HG03521 (cell line): ENCODE measurements around the gene TMEM18.

Experiments
- ATAC-seq: cut with Tn5 transposase; IDR thresholded peaks from one replicate; pipeline ENCODE4 v1.9.1; 2021; ENCODE audit warnings: mild to moderate bottlenecking, moderate library complexity; ENCODE audit not compliant: unreplicated experiment

TMEM18 gene

DNA sequence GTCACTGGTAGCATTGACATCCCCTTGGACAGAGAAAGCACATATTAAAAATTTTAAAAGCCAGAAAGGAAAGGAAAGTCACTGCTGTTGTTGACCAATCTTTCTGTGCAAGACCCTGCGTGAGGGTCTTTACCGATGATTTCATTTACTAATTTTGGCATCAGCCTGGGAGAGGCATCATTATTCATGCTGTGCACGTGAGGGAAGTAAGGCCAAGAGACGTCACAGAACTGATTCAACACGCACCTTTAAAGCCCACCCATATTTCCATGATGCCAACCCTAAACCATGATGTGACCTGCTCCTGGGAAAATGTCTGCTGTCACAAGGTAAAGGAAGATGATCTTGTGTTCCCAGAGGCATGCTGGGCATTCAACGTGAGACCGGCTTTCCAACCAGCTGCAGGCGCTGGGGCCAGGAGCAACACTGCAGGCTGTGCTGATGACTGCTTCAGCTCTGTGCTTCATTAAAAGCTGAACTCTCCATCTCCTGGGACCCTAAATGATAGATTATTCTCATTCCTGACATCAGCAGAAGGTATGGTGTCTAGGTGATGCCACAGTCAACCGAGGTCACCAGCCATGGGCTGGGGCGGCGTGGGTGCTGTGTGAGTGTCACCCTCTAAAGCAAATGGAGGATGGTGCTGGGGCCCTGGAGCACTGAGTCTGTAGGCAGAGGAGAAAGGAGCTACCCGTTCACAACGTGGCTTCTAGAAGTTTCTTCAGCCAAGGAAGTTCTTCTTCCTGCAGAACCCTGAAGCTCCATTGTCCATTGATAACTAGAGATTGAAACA is 53.9 kb downstream of the TMEM18 start:
- ATAC-seq = no peak

DNA sequence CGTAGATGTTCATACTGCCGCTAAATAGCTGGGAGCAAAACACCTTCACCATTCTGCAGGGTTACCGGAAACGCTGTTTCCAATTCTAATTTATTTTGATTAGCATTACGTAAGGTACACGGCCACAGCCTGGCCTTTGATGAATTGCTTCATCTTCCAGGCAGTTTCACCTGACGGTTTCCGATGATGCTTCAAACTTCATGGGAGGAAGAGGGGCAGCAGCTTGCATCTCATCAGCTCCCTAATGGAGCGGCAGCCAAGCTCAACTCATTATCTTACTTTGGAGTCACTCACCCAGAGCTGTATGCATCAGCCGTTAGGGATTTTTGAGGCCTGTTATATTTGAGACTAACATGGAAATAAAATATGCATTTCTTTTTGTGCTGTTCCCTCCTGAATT is 54.8 kb downstream of the TMEM18 start:
- no peak for ATAC-seq

DNA sequence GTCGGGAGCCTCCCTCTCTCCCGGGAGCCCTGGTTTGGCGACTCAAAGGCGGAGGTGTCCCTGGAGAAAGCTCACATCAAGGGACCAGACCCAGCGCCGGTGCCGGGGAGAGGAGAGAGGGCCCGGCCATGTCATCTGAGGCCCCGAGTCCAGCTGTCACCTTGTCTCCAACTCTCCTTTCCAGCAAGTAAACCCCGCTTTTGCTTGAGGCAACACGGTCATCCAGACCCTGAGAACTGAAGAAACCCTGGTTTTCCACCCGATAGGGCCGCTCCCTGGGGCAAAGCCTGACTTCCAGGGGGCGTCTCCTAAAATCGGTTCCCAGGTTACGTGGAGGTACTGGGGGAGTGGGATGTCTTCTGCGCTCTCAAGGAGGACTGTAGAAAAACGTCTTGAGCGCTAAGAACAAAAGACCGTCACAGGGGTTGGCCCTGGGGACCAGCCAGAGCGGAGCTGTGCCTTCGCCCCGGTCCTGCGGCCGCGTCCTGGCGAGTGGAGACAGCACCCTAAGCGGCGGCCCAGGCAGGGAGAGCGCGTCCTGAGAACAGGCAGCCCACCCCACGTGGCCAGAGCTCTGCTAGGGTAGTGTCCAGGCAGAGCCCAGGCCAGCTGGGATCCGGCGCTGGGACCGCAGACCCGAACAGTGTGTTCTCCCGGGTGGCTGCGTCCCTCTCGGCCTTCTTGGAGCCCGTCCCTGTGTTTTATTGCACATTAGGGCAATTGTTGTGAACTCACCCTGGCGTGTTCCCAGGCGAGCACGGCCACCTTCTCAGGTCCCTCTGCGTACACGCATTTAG is 55.7 kb downstream of the TMEM18 start:
- no peak for ATAC-seq

DNA sequence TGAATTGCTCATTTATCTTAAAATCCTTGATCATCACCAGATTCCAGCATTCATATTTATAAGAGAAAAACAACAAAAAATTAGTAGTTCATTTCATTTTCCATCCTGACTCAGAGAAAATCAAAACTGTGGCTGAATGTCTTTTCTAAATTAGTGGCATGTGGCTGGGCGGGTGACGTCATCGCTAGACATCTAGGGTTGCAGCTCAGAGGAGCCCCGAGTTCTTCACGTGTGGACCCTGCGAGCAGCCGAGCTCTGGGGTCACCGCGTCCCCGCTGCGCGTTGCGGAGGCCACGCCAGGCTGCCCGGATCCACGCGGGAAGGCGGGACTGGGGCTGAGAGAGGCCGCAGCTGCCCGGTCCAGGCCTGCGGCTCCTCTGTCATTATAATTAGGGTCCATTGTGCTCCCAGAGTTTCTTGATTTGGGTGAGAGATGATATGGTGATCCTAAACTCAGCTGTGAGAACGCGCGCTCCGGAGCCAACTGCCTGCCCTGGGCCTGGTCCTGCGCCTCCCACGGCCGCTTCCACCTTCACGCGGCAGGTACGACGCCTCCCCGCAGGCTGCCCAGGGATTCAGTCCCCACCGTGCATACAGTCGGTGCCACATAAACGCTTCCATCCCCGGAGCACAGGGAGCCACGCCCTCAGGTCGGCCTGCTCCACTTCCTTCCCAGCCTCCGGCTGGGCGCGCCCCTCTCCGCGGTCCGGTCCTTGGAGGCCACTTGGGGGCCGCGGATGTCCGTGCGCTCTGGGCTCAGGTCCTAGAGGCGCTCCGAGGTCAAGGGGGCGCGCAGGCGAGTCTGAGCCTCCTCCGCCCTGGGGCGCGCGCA is 56.5 kb downstream of the TMEM18 start:
- ATAC-seq = no peak

DNA sequence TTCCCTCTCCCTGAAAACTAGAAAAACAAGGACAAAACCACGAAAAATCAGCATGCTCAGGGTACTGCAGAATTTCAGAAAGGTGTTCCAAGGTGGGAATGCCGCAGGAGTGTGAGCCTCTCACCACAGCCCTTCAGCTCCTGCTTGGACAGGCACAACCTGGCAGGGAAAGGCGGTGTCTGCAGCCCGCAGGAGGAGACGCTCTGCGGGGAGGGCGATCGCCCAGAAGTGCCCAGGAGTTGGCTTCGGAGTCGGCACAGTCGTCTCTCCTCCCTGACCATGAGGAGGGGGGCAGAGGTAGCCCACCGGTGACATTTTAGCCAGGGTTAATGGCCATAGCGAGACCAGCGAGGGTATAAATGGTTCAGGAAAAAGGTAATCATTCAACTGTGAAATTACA is 57.2 kb downstream of the TMEM18 start:
- no peak for ATAC-seq

DNA sequence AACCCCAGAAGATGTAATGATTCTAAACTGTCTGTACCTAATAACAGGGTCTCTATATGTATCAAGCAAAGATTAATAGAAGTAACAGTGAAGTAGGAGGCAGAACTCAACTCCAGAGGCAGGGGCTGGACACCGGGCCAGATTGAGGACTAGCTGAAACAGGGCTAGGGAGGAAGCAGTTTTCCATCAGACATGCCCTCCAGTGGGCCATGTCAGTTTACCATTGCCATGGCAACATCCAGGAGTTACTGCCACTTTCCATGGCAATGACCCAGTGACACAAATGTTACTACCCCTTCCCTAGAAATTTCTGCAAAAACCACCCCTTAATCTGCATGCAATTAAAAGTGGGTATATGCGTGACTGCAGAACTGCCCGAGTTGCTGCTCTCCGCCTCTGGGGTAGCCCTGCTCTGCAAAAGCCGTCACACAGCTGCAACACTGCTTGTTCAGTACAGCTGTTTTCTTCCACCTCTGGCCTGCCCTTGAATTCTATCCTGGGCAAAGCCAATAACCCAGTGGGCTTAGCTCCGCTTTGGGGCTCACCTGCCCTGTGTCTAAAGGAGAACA is 58.7 kb downstream of the TMEM18 start:
- ATAC-seq = no peak

DNA sequence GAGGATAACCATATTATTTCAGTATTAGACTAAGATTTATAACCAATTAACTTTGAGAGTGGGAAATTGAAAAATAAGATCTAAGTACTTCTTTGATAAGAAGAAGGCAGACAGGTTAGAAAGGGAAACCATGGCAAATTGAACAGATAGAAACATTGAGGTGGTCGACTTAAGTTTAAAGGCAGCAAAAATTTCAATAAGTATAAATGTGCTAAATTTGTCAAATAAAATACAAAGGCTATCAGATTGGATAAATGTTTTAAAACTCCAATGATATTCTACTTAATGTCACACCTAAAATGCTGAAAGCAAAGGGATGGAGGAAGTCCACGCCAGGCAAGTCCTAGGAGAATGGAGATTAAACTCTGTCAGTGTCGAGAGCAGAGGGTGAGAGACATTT is 59.2 kb downstream of the TMEM18 start:
- ATAC-seq = no peak
